ENCODE measurements around the gene ATP8B3. TPM values are rescaled to one million over a fixed set of nuclear protein-coding genes. Genes with fewer than 3 reads are reported as not detected.

ATP8B3 gene
- total RNA-seq, 1 experiment from 2014 or later: 8.7 TPM

DNA sequence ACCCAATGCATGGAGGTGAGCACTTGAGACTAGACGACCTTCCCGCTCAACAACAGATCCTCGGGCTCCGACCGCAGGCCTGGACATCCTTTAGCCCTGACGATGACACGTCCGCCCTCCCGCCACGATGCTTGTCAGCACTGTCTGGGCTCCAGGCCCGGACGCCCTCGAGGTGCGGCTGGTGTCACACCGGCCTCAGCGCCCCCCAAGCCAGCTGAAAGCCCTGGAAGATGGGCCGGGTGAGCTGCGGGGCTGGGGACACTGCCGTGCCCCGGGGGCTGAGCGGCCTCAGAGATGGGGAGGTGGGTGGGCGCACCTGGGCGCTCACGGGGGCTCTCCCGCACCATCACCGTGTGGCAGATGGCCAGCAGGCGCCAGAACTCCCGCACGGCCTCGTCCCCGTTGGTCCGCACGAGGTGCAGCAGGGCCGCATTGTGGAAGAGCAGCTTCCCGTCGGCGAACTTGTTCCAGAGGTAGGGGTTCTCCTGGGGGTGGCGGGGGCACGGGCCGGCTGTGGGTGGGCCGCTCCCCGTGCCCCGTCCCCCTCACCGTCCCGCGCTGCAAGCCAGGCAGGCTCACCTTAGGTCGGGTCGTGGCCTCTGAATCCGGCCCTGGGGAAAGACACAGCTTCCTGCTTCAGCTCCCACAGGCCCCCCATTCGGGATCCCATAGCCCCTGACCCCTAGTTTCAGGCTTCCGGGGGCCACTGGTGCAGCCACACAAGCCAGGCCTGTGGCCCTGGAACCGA, 15.5 kb downstream of the ATP8B3 start:
- Histone ChIP-seq H3K4me1 (ENCODE audit: insufficient read depth, low read length, poor library complexity, severe bottlenecking) (no peaks in the 10 kb centered on the region), H3K27me3 (replicated peaks; ENCODE audit: insufficient read depth, low read depth, low read length, poor library complexity) (no peaks in the 10 kb centered on the region), H3K4me3 (ENCODE audit: low read depth, low read length, poor library complexity, severe bottlenecking) (no peak overlapping the region), H3K27ac (ENCODE audit: low read depth, low read length, poor library complexity, severe bottlenecking) (no peak overlapping the region), H3K36me3 (ENCODE audit: insufficient read depth, low read length, poor library complexity, severe bottlenecking) (no peaks in the 10 kb centered on the region), H3K9me3 (ENCODE audit: low read depth, low read length, poor library complexity, severe bottlenecking) (no peaks in the 10 kb centered on the region)
- TF ChIP-seq EZH2 (IDR thresholded peaks at IDR 0.05; ENCODE audit: borderline replicate concordance, low read depth, low read length, poor library complexity, severe bottlenecking): no peak
- TF ChIP-seq CTCF (conservative IDR thresholded peaks at IDR 0.05; ENCODE audit: low read depth, low read length): no peak
- ChIA-PET POLR2A (ENCODE audit: low non-redundant PET) (interaction anchor here (0.5 kb wide), 1 partner anchor 24 kb away, joined by 6 read pairs; no protein-coding TSS in a partner anchor), CTCF (interaction anchor here (0.5 to 1.4 kb wide), 3 partner anchors 16 to 32 kb away, joined by 3 to 5 read pairs (median 3); no protein-coding TSS in a partner anchor)
- BruUV-seq (replicated peaks): no TSS peak
- intact Hi-C loops (cut with micrococcal nuclease; ENCODE audit: unreplicated experiment): loop anchor here (10.0 kb wide), 1 partner anchor 192 kb away; the partner anchor contains the start of gene UQCR11
- no peak for DNase-seq (ENCODE audit: low spot score)

DNA sequence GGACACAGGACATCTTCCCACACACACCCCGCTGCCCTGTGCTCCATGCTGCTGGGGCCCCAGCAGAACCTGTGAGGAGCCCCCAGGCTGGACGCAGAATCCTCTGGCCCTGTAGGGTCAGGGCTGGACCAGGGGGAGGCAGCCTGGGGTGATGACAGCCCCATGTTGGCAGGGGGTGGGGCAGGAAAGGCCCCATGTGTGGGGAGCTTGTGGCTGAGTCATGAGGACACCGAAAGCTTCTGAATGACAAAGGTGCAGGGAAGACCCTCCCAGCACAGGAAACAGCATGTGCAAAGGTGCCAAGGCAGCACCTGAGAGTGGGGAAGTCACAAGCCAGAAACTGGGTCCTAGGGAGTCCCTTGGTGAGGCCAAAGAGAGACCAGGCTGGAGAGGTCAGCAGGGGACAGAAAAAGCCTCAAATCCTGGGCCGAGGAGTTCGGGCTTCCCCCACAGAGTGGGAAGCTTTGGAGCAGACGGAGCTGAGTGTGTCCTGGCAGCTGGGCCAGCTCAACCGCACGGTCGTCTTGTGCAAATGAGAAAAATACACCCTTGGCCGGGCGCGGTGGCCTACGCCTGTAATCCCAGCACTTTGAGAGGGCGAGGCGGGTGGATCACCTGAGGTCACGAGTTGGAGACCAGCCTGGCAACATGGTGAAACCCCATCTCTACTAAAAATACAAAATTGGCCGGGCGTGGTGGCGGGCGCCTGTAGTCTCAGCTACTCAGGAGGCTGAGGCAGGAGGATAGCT, 17.5 kb downstream of the ATP8B3 start:
- ChIA-PET POLR2A (ENCODE audit: low non-redundant PET) (no interaction called here), CTCF (interaction anchor here (0.6 kb wide), 1 partner anchor 22 kb away, joined by 3 read pairs; no protein-coding TSS in a partner anchor)
- no peaks in the 10 kb centered on the region for H3K4me1 ChIP-seq (ENCODE audit: insufficient read depth, low read length, poor library complexity, severe bottlenecking)
- intact Hi-C loops (cut with micrococcal nuclease; ENCODE audit: unreplicated experiment): loop anchor here (10.0 kb wide), 1 partner anchor 190 kb away; the partner anchor contains the start of gene UQCR11
- H3K27me3 ChIP-seq (replicated peaks; ENCODE audit: insufficient read depth, low read depth, low read length, poor library complexity): peaks cover 1% of the 10 kb centered on the region
- TF ChIP-seq EZH2 (IDR thresholded peaks at IDR 0.05; ENCODE audit: borderline replicate concordance, low read depth, low read length, poor library complexity, severe bottlenecking) (no peak), CTCF (conservative IDR thresholded peaks at IDR 0.05; ENCODE audit: low read depth, low read length) (no peak)
- H3K4me3 ChIP-seq (ENCODE audit: low read depth, low read length, poor library complexity, severe bottlenecking): no peak overlapping the region
- BruUV-seq (replicated peaks): no TSS peak
- no peak for DNase-seq (ENCODE audit: low spot score)
- no peaks in the 10 kb centered on the region for H3K9me3 ChIP-seq (ENCODE audit: low read depth, low read length, poor library complexity, severe bottlenecking)
- H3K36me3 ChIP-seq (ENCODE audit: insufficient read depth, low read length, poor library complexity, severe bottlenecking): no peaks in the 10 kb centered on the region
- H3K27ac ChIP-seq (ENCODE audit: low read depth, low read length, poor library complexity, severe bottlenecking): no peak overlapping the region

- H3K36me3 ChIP-seq (ENCODE audit: insufficient read depth, low read length, poor library complexity, severe bottlenecking): no peaks in the 10 kb centered on the region
- H3K27me3 ChIP-seq (replicated peaks; ENCODE audit: insufficient read depth, low read depth, low read length, poor library complexity): peaks cover 8% of the 10 kb centered on the region
- no peak overlapping the region for H3K27ac ChIP-seq (ENCODE audit: low read depth, low read length, poor library complexity, severe bottlenecking)
- ChIA-PET POLR2A (ENCODE audit: low non-redundant PET) (no interaction called here), CTCF (no interaction called here)
- BruUV-seq (replicated peaks): no TSS peak
- TF ChIP-seq EZH2 (IDR thresholded peaks at IDR 0.05; ENCODE audit: borderline replicate concordance, low read depth, low read length, poor library complexity, severe bottlenecking): no peak
- TF ChIP-seq CTCF (conservative IDR thresholded peaks at IDR 0.05; ENCODE audit: low read depth, low read length): no peak
- intact Hi-C loops (cut with micrococcal nuclease; ENCODE audit: unreplicated experiment): loop anchor here (10.0 kb wide), 1 partner anchor 187 kb away; the partner anchor contains the start of gene UQCR11
- H3K9me3 ChIP-seq (ENCODE audit: low read depth, low read length, poor library complexity, severe bottlenecking): no peaks in the 10 kb centered on the region
- no peaks in the 10 kb centered on the region for H3K4me1 ChIP-seq (ENCODE audit: insufficient read depth, low read length, poor library complexity, severe bottlenecking)
- DNase-seq (ENCODE audit: low spot score): no peak
- H3K4me3 ChIP-seq (ENCODE audit: low read depth, low read length, poor library complexity, severe bottlenecking): no peak overlapping the region
Observed at GRCh38 chr19:1791879-1792278, 20.2 kb downstream of the ATP8B3 start.
